Brain pericyte (primary cell): ENCODE measurements around the gene PLPPR4.
"Not testable (repeated sequence)": the region's sequence is repeated elsewhere in the genome, so short reads cannot be mapped to it uniquely, and the experiment has no call there.

Source experiments
- DNase-seq: peaks from one replicate; pipeline ENCODE4 v3.0.0-alpha.2; 2012; ENCODE audit warnings: low read depth, low spot score

PLPPR4 gene

GRCh38 chr1:99264201-99265021 lies at the start of gene PLPPR4:
Gene PLPPR4, plus strand, starts transcription at chr1:99264492. Its CDS starts 102 bp downstream, at chr1:99264594.
- DNase-seq = no peak

- DNase-seq = no peak
Observed at GRCh38 chr1:99216956-99217355, 47.3 kb upstream of the PLPPR4 start.

GRCh38 chr1:99217599-99217998 lies 46.7 kb upstream of the PLPPR4 start:
- DNase-seq = no peak

GRCh38 chr1:99218572-99218971 lies 45.7 kb upstream of the PLPPR4 start:
- no peak for DNase-seq

- no peak for DNase-seq
Observed at GRCh38 chr1:99218999-99219398, 45.3 kb upstream of the PLPPR4 start.

GRCh38 chr1:99227056-99227897 lies 37.0 kb upstream of the PLPPR4 start:
- DNase-seq = no peak

- DNase-seq = no peak
Observed at GRCh38 chr1:99228153-99228552, 36.1 kb upstream of the PLPPR4 start.

GRCh38 chr1:99229122-99229521 lies 35.2 kb upstream of the PLPPR4 start:
- DNase-seq = no peak

- DNase-seq = no peak
Observed at GRCh38 chr1:99230695-99231094, 33.6 kb upstream of the PLPPR4 start.

GRCh38 chr1:99232172-99232571 lies 32.1 kb upstream of the PLPPR4 start:
- DNase-seq = no peak

- DNase-seq = no peak
Observed at GRCh38 chr1:99233446-99233845, 30.8 kb upstream of the PLPPR4 start.

GRCh38 chr1:99236756-99237155 lies 27.5 kb upstream of the PLPPR4 start:
- DNase-seq = no peak

GRCh38 chr1:99239690-99240089 lies 24.6 kb upstream of the PLPPR4 start:
- DNase-seq = no peak

GRCh38 chr1:99240621-99241020 lies 23.7 kb upstream of the PLPPR4 start:
- no peak for DNase-seq

GRCh38 chr1:99246152-99246551 lies 18.1 kb upstream of the PLPPR4 start:
- DNase-seq = no peak

GRCh38 chr1:99247199-99247598 lies 17.1 kb upstream of the PLPPR4 start:
- no peak for DNase-seq

GRCh38 chr1:99250728-99251127 lies 13.6 kb upstream of the PLPPR4 start:
- DNase-seq = no peak

GRCh38 chr1:99251308-99251707 lies 13.0 kb upstream of the PLPPR4 start:
- DNase-seq = no peak

- DNase-seq = no peak
Observed at GRCh38 chr1:99252630-99253029, 11.7 kb upstream of the PLPPR4 start.

- DNase-seq = not testable (repeated sequence)
Observed at GRCh38 chr1:99260402-99260801, 3.9 kb upstream of the PLPPR4 start.

GRCh38 chr1:99265124-99265523 lies 832 bp downstream of the PLPPR4 start:
- DNase-seq = no peak

GRCh38 chr1:99266726-99267125 lies 2.4 kb downstream of the PLPPR4 start:
- no peak for DNase-seq

GRCh38 chr1:99268021-99268420 lies 3.7 kb downstream of the PLPPR4 start:
- no peak for DNase-seq
